Sigmoid colon (tissue), 4 donors: Measurements from ENCODE around the gene JAM3.

Experiments
- CTCF ChIP-seq, 4 experiments: fragments of 450-650 bp in 3 of 4; fragments of 200-600 bp in 1 of 4; IDR thresholded peaks; one replicate each; pipeline ENCODE4 v1.5.1; 2016 to 2019; ENCODE audit warnings: antibody characterized with exemption in 4 of 4, mild to moderate bottlenecking in 3 of 4, moderate library complexity in 2 of 4
- POLR2AphosphoS5 ChIP-seq, 4 donors: sonication (generic); formaldehyde crosslinking; IDR thresholded peaks; one replicate each; pipeline ENCODE4 v1.6.1; 2017; ENCODE audit warnings: antibody characterized with exemption in 4 of 4

GRCh38 chr11:134170919-134171281, 102.0 kb downstream of the JAM3 start:
- TF ChIP-seq POLR2AphosphoS5 (IDR thresholded peaks at IDR 0.05) (no peak), CTCF (IDR thresholded peaks at IDR 0.05) (no peak)
